ENCODE measurements around the gene KPTN.
A peak's percentile ranks its signal among the peaks of the same experiment; 100 is the strongest.

KPTN gene

GRCh38 chr19:47432091-47432490 is 51.9 kb downstream of the KPTN start:
- no peak for DNase-seq

GRCh38 chr19:47430041-47430802 is 53.8 kb downstream of the KPTN start:
- no peak for DNase-seq

GRCh38 chr19:47429140-47429793 is 54.8 kb downstream of the KPTN start:
- DNase-seq: no peak

- DNase-seq: peak; percentile 93
Observed at GRCh38 chr19:47428177-47428894, 55.7 kb downstream of the KPTN start.

- DNase-seq: peak; percentile 64
Observed at GRCh38 chr19:47427241-47428176, 56.5 kb downstream of the KPTN start.

All from SHP77 treated with DMSO at 0.1 percent for 48 hours (cell line).